HepG2 (cell line): ENCODE results near the gene ZNF624. TPM values are rescaled to one million over a fixed set of nuclear protein-coding genes. Genes with fewer than 3 reads are reported as not detected.

Experiments
- GABPB1 ChIP-seq: IDR thresholded peaks from 2 replicates; pipeline ENCODE4 v1.6.1; 2016; ENCODE audit warnings: mild to moderate bottlenecking, missing genetic modification reagents, moderate library complexity, missing compliant biosample characterization
- HOXA3 ChIP-seq: sonication (generic); formaldehyde crosslinking; IDR thresholded peaks from 2 replicates; pipeline ENCODE4 v1.5.0; 2020; ENCODE audit warnings: missing genetic modification reagents
- KDM2A ChIP-seq: sonication (generic); formaldehyde crosslinking; IDR thresholded peaks from 2 replicates; pipeline ENCODE4 v1.4.0; 2020; ENCODE audit warnings: low read depth, missing genetic modification reagents, borderline replicate concordance
- KLF9 ChIP-seq: IDR thresholded peaks from 2 replicates; pipeline ENCODE4 v1.6.1; 2016; ENCODE audit warnings: low read depth
- MEIS1 ChIP-seq: sonication (generic); formaldehyde crosslinking; IDR thresholded peaks from 2 replicates; pipeline ENCODE4 v1.9.0; 2021; ENCODE audit warnings: mild to moderate bottlenecking, missing genetic modification reagents, moderate library complexity, borderline replicate concordance
- NFATC3 ChIP-seq: sonication (generic); formaldehyde crosslinking; IDR thresholded peaks from 2 replicates; pipeline ENCODE4 v1.5.1; 2020; ENCODE audit warnings: mild to moderate bottlenecking, missing genetic modification reagents
- RFX3 ChIP-seq: IDR thresholded peaks from 2 replicates; pipeline ENCODE4 v1.6.1; 2016; ENCODE audit warnings: missing biosample characterization, missing genetic modification reagents
- SMC3 ChIP-seq: IDR thresholded peaks from 2 replicates; pipeline ENCODE4 v1.6.1; 2011; ENCODE audit warnings: low read length, improper control_type of control experiment
- SRY ChIP-seq: sonication (generic); formaldehyde crosslinking; IDR thresholded peaks from 2 replicates; pipeline ENCODE4 v1.8.0; 2022; ENCODE audit warnings: mild to moderate bottlenecking, missing genetic modification reagents
- TSC22D2 ChIP-seq: sonication (generic); formaldehyde crosslinking; IDR thresholded peaks from 2 replicates; pipeline ENCODE4 v1.5.1; 2020; ENCODE audit warnings: missing genetic modification reagents, mild to moderate bottlenecking, borderline replicate concordance
- WIZ ChIP-seq: sonication (generic); formaldehyde crosslinking; IDR thresholded peaks from 2 replicates; pipeline ENCODE4 v1.5.1; 2020; ENCODE audit warnings: mild to moderate bottlenecking, missing genetic modification reagents
- ZNF546 ChIP-seq: sonication (generic); formaldehyde crosslinking; conservative IDR thresholded peaks from 2 replicates; pipeline ENCODE4 v1.8.1; 2023; ENCODE audit warnings: mild to moderate bottlenecking, missing genetic modification reagents
- ZNF556 ChIP-seq: sonication (generic); formaldehyde crosslinking; IDR thresholded peaks from 2 replicates; pipeline ENCODE4 v1.4.0; 2020; ENCODE audit warnings: mild to moderate bottlenecking, missing genetic modification reagents, borderline replicate concordance
- ZNF792 ChIP-seq: IDR thresholded peaks from 2 replicates; pipeline ENCODE4 v1.6.1; 2016
- ZSCAN29 ChIP-seq: sonication (generic); formaldehyde crosslinking; conservative IDR thresholded peaks from 2 replicates; pipeline ENCODE4 v1.4.0; 2020; ENCODE audit warnings: mild to moderate bottlenecking, missing genetic modification reagents
- ZSCAN9 ChIP-seq: IDR thresholded peaks from 2 replicates; pipeline ENCODE4 v1.6.1; 2016; ENCODE audit warnings: borderline replicate concordance
- polyA plus RNA-seq, 8 experiments: library from polyadenylated mRNA; depleted of rRNA in 3 of 8; stranded (reverse) in 7 of 8; unstranded in 1 of 8; fragments of >200 nt; fragmentation: Illumina TruSeq in 4 of 8; extraction: Trizol in 4 of 8; gene quantifications; 2 replicates each; pipeline versions ENCODE4 v1.2.1 to v1.2.3, GENCODE V29; 2011 to 2016; ENCODE audit warnings: low read depth in 4 of 8, missing spikeins in 1 of 8, mixed read lengths in 1 of 8; ENCODE audit not compliant: insufficient read depth in 1 of 8
- total RNA-seq, 5 experiments: library from RNA; depleted of rRNA; stranded (reverse); fragments of >200 nt; fragmentation: Illumina TruSeq; extraction: Trizol; gene quantifications; 2 replicates each; pipeline ENCODE4 v1.2.3, GENCODE V29; 2016; ENCODE audit warnings: low read depth in 1 of 5
- TF ChIP-seq, protein P1 (sequence below): sonication (generic); formaldehyde crosslinking; IDR thresholded peaks from 2 replicates; pipeline ENCODE4 v1.4.0; 2020; ENCODE audit warnings: mild to moderate bottlenecking, missing genetic modification reagents
- TF ChIP-seq, protein P2 (sequence below): sonication (generic); formaldehyde crosslinking; IDR thresholded peaks from 2 replicates; pipeline ENCODE4 v1.4.0; 2020; ENCODE audit warnings: missing genetic modification reagents
- TF ChIP-seq, protein P3 (sequence below): IDR thresholded peaks from 2 replicates; pipeline ENCODE4 v1.6.1; 2016; ENCODE audit warnings: mild to moderate bottlenecking

Gene ZNF624
- total and polyA plus RNA-seq, 2 of the 13 experiments (the other 11 are each of a cell fraction or from before 2014, with no cell fraction given) = 0.75 to 3.5 TPM

DNA sequence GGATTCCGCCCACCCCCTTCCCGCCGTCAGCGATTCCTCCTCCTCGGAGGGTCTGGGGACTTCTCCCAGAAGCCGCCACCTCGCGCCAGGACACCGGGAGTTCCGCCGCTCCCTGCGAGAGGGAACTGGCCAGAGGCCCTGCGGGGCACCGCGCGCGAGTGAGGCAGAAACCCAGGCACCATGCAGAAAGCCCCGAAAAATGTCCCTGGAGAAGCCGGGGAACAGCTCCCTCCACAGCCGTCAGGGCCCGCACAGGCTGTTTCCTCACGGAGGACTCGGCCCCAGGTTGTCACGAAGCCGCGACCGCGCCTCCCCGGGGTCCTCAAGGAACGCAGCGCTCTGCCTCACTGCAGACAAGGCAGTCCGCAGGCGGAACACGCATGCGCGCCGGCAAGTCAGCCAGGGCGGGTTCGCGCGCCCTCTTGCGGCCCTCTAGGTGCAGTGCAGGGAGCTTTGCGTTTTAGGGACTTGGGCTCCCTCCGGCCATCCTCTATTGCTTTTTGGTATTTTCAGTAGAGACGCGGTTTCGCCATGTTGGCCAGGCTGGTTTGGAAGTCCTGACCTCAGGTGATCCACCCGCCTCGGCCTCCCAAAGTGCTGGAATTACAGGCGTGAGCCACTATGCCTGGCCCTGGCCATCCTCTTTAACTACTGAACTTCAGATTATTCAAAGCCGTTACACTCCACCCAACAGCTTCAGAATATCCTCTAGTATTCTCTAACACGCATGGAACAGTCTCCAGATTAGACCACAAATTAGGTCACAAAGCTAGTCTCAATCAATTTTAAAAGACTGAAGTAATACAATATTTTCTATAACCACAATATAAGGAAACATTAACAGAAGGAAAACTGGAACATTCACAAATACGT, 64.3 kb downstream of the ZNF624 start (continued):
- TF ChIP-seq, protein P1, sequence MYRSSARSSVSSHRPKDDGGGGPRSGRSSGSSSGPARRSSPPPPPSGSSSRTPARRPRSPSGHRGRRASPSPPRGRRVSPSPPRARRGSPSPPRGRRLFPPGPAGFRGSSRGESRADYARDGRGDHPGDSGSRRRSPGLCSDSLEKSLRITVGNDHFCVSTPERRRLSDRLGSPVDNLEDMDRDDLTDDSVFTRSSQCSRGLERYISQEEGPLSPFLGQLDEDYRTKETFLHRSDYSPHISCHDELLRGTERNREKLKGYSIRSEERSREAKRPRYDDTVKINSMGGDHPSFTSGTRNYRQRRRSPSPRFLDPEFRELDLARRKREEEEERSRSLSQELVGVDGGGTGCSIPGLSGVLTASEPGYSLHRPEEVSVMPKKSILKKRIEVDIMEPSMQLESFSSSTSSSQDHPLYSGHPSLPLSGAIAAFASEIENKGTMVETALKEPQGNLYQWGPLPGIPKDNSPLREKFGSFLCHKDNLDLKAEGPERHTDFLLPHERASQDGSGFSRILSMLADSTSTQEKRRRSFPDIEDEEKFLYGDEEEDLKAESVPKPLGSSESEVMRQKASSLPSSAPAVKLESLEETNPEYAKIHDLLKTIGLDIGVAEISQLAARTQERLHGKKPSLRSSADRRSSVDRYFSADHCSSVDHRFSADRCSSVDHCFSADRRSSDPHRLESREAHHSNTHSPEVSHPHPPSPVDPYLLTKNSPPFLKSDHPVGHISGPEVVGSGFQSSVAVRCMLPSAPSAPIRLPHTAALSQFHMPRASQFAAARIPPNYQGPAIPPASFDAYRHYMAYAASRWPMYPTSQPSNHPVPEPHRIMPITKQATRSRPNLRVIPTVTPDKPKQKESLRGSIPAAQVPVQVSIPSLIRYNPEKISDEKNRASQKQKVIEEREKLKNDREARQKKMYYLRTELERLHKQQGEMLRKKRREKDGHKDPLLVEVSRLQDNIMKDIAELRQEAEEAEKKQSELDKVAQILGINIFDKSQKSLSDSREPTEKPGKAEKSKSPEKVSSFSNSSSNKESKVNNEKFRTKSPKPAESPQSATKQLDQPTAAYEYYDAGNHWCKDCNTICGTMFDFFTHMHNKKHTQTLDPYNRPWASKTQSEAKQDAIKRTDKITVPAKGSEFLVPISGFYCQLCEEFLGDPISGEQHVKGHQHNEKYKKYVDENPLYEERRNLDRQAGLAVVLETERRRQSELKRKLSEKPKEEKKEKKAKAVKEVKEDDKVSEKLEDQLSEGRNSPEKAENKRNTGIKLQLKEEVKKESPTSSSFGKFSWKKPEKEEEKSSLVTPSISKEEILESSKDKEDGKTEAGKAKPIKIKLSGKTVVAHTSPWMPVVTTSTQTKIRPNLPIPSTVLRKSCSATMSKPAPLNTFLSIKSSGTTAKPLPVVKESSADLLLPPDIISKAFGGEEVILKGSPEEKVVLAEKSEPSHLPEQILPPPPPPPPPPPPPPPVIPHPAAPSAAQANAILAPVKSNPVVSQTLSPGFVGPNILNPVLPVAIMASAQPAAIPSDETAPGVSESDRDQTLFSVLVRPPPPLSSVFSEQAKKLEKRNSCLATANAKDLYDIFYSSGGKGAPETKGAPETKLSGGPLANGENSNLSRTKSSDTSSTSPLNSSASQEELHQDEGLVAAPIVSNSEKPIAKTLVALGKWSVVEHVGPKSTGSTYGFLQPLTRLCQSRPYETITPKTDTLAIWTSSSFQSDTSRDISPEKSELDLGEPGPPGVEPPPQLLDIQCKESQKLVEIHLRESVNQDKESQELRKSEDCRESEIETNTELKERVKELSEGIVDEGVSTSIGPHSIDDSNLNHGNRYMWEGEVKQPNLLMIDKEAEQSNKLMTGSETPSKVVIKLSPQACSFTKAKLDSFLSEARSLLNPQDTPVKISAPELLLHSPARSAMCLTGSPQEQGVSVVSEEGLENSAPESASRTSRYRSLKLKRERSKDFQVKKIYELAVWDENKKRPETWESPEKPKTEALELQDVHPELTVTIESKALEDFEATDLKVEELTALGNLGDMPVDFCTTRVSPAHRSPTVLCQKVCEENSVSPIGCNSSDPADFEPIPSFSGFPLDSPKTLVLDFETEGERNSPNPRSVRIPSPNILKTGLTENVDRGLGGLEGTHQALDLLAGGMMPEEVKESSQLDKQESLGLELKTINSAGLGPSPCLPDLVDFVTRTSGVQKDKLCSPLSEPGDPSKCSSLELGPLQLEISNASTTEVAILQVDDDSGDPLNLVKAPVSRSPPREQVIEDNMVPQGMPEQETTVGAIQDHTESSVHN (CRISPR knock-in tag) = peak; percentile 52; the same call in 1 of the 2 replicates
- 0 out of 2 replicates have a peak, but pooled peaks have one; percentile 37 for TF ChIP-seq TSC22D2 (CRISPR knock-in tag)
- TF ChIP-seq SMC3 = peak; percentile 16; the same call in 1 of the 2 replicates
- TF ChIP-seq MEIS1 (CRISPR knock-in tag) = no peak; the same call in 1 of the 2 replicates
- peak; percentile 21; the same call in 1 of the 2 replicates for TF ChIP-seq ZSCAN9
- TF ChIP-seq SRY (CRISPR knock-in tag) = peak; percentile 57; the same call in 1 of the 2 replicates
- TF ChIP-seq, protein P2, sequence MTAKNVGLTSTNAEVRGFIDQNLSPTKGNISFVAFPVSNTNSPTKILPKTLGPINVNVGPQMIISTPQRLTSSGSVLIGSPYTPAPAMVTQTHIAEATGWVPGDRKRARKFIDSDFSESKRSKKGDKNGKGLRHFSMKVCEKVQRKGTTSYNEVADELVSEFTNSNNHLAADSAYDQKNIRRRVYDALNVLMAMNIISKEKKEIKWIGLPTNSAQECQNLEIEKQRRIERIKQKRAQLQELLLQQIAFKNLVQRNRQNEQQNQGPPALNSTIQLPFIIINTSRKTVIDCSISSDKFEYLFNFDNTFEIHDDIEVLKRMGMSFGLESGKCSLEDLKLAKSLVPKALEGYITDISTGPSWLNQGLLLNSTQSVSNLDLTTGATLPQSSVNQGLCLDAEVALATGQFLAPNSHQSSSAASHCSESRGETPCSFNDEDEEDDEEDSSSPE (CRISPR knock-in tag) = peak; percentile 43; the same call in 1 of the 2 replicates
- TF ChIP-seq NFATC3 (CRISPR knock-in tag) = peak; percentile 44; the same call in 1 of the 2 replicates
- TF ChIP-seq ZNF792 = 0 out of 2 replicates have a peak, but pooled peaks have one; percentile 30
- TF ChIP-seq, protein P3, sequence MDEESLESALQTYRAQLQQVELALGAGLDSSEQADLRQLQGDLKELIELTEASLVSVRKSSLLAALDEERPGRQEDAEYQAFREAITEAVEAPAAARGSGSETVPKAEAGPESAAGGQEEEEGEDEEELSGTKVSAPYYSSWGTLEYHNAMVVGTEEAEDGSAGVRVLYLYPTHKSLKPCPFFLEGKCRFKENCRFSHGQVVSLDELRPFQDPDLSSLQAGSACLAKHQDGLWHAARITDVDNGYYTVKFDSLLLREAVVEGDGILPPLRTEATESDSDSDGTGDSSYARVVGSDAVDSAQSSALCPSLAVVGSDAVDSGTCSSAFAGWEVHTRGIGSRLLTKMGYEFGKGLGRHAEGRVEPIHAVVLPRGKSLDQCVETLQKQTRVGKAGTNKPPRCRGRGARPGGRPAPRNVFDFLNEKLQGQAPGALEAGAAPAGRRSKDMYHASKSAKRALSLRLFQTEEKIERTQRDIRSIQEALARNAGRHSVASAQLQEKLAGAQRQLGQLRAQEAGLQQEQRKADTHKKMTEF (CRISPR knock-in tag) = peak; percentile 73; the same call in 1 of the 2 replicates
- TF ChIP-seq RFX3 (CRISPR knock-in tag) = no peak
- TF ChIP-seq ZNF546 (CRISPR knock-in tag) = 0 out of 2 replicates have a peak, but pooled peaks have one; percentile 42
- peak; percentile 44; the same call in 1 of the 2 replicates for TF ChIP-seq HOXA3
- peak; percentile 67 for TF ChIP-seq GABPB1 (CRISPR knock-in tag)
- 0 out of 2 replicates have a peak, but pooled peaks have one; percentile 56 for TF ChIP-seq ZNF556 (CRISPR knock-in tag)
- no peak for TF ChIP-seq WIZ
- TF ChIP-seq ZSCAN29 (CRISPR knock-in tag) = no peak
- TF ChIP-seq KLF9 = no peak
- peak; percentile 86 for TF ChIP-seq KDM2A (CRISPR knock-in tag)
